Measurements from ENCODE around the gene R3HDM1. TPM values are rescaled to one million over a fixed set of nuclear protein-coding genes. Genes with fewer than 3 reads are reported as not detected.

Gene R3HDM1
- total and polyA plus RNA-seq, 2 donors (not counting 1 experiment from before 2014, with no cell fraction given): 12.4 to 33.1 TPM

GRCh38 chr2:135741395-135742324, 210.4 kb downstream of the R3HDM1 start, which contains the start of gene UBXN4:
Gene UBXN4, plus strand, starts transcription at chr2:135741855. Its CDS starts 75 bp downstream, at chr2:135741930.
- Histone ChIP-seq H3K27me3 (ENCODE audit: control insufficient read depth, insufficient read depth, low read length) (no peaks in the 10 kb centered on the region), H3K79me2 (ENCODE audit: control insufficient read depth, insufficient read depth, low read length) (peaks cover 44% of the 10 kb centered on the region), H3K27ac (ENCODE audit: insufficient read depth, low read length) (peak within 1 kb of the TSS; percentile 97), H3K4me3 (replicated peaks in 1 of 4; ENCODE audit: control extremely low read depth in 1 of 4, insufficient read depth in 1 of 4, low read depth in 3 of 4, low read length in 4 of 4) (peak within 1 kb of the TSS; percentile 78 to 92 (median 84)), H3K4me1 (ENCODE audit: control insufficient read depth, extremely low read depth, insufficient read depth, low read length) (peaks cover 3% of the 10 kb centered on the region), H3K9me3 (ENCODE audit: control insufficient read depth, insufficient read depth, low read depth, low read length) (no peaks in the 10 kb centered on the region), H2AFZ (ENCODE audit: low read length) (peak within 1 kb of the TSS; percentile 92), H4K20me1 (ENCODE audit: control insufficient read depth, extremely low read depth, insufficient read depth, low read length) (no peaks in the 10 kb centered on the region), H3K9ac (ENCODE audit: insufficient read depth, low read length) (peak within 1 kb of the TSS; percentile 97), H3K4me2 (ENCODE audit: extremely low read depth, insufficient read depth, low read length) (peak within 1 kb of the TSS; percentile 79), H3K36me3 (ENCODE audit: control insufficient read depth, insufficient read depth, low read length) (no peaks in the 10 kb centered on the region)
- peak; percentile 99 for DNase-seq (ENCODE audit: low read depth in 2 of 2)
- TF ChIP-seq CTCF (conservative IDR thresholded peaks at IDR 0.05 in 1 of 2, IDR thresholded peaks at IDR 0.05 in 1 of 2; ENCODE audit: low read depth in 1 of 2, low read length in 2 of 2) (peak; percentile 47 to 54), EZH2 (IDR thresholded peaks at IDR 0.05; ENCODE audit: low read length, missing control alignments) (no peak)

- H4K20me1 ChIP-seq (ENCODE audit: control insufficient read depth, extremely low read depth, insufficient read depth, low read length): no peaks in the 10 kb centered on the region
- H3K4me1 ChIP-seq (ENCODE audit: control insufficient read depth, extremely low read depth, insufficient read depth, low read length): peaks cover 3% of the 10 kb centered on the region
- peak overlapping the region; percentile 97 for H3K9ac ChIP-seq (ENCODE audit: insufficient read depth, low read length)
- peak overlapping the region; percentile 21 for H2AFZ ChIP-seq (ENCODE audit: low read length)
- H3K4me3 ChIP-seq (replicated peaks in 1 of 4; ENCODE audit: control extremely low read depth in 1 of 4, insufficient read depth in 1 of 4, low read depth in 3 of 4, low read length in 4 of 4): peak overlapping the region; percentile 78 to 92 (median 84)
- no peak for TF ChIP-seq EZH2 (IDR thresholded peaks at IDR 0.05; ENCODE audit: low read length, missing control alignments)
- H3K4me2 ChIP-seq (ENCODE audit: extremely low read depth, insufficient read depth, low read length): peak overlapping the region; percentile 79
- H3K27ac ChIP-seq (ENCODE audit: insufficient read depth, low read length): peak overlapping the region; percentile 97
- peak; percentile 69 to 75 for DNase-seq (ENCODE audit: low read depth in 2 of 2)
- no peaks in the 10 kb centered on the region for H3K27me3 ChIP-seq (ENCODE audit: control insufficient read depth, insufficient read depth, low read length)
- H3K79me2 ChIP-seq (ENCODE audit: control insufficient read depth, insufficient read depth, low read length): peaks cover 51% of the 10 kb centered on the region
- H3K9me3 ChIP-seq (ENCODE audit: control insufficient read depth, insufficient read depth, low read depth, low read length): no peaks in the 10 kb centered on the region
- no peaks in the 10 kb centered on the region for H3K36me3 ChIP-seq (ENCODE audit: control insufficient read depth, insufficient read depth, low read length)
Observed at GRCh38 chr2:135742325-135742757, 211.1 kb downstream of the R3HDM1 start.

- no peaks in the 10 kb centered on the region for H3K27me3 ChIP-seq (ENCODE audit: control insufficient read depth, insufficient read depth, low read length)
- H3K9me3 ChIP-seq (ENCODE audit: control insufficient read depth, insufficient read depth, low read depth, low read length): no peaks in the 10 kb centered on the region
- H4K20me1 ChIP-seq (ENCODE audit: control insufficient read depth, extremely low read depth, insufficient read depth, low read length): no peaks in the 10 kb centered on the region
- peak overlapping the region; percentile 79 for H3K4me2 ChIP-seq (ENCODE audit: extremely low read depth, insufficient read depth, low read length)
- H2AFZ ChIP-seq (ENCODE audit: low read length): no peak overlapping the region
- H3K79me2 ChIP-seq (ENCODE audit: control insufficient read depth, insufficient read depth, low read length): peaks cover 59% of the 10 kb centered on the region
- peaks cover 3% of the 10 kb centered on the region for H3K4me1 ChIP-seq (ENCODE audit: control insufficient read depth, extremely low read depth, insufficient read depth, low read length)
- peak overlapping the region; percentile 78 to 92 (median 84) for H3K4me3 ChIP-seq (replicated peaks in 1 of 4; ENCODE audit: control extremely low read depth in 1 of 4, insufficient read depth in 1 of 4, low read depth in 3 of 4, low read length in 4 of 4)
- TF ChIP-seq EZH2 (IDR thresholded peaks at IDR 0.05; ENCODE audit: low read length, missing control alignments) (no peak), CTCF (conservative IDR thresholded peaks at IDR 0.05 in 1 of 2, IDR thresholded peaks at IDR 0.05 in 1 of 2; ENCODE audit: low read depth in 1 of 2, low read length in 2 of 2) (no peak)
- DNase-seq (ENCODE audit: low read depth in 2 of 2): peak in 1 of 2 donors; percentile 4
- no peaks in the 10 kb centered on the region for H3K36me3 ChIP-seq (ENCODE audit: control insufficient read depth, insufficient read depth, low read length)
- no peak overlapping the region for H3K9ac ChIP-seq (ENCODE audit: insufficient read depth, low read length)
- no peak overlapping the region for H3K27ac ChIP-seq (ENCODE audit: insufficient read depth, low read length)
Observed at GRCh38 chr2:135743860-135744259, 212.6 kb downstream of the R3HDM1 start.
